ENCODE measurements around the gene CAMK2N2.
A peak's percentile ranks its signal among the peaks of the same experiment; 100 is the strongest.

Gene CAMK2N2

GRCh38 chr3:184299488-184300377 is 38.4 kb upstream of the CAMK2N2 start:
- POLR2A ChIA-PET, result interaction anchor here (0.8 to 1.3 kb wide), 3 partner anchors 11 to 37 kb away, joined by 3 to 4 read pairs (median 4); no protein-coding TSS in a partner anchor
- DNase-seq (ENCODE audit: low read depth, low spot score), result no peak
- H3K4me3 ChIP-seq (ENCODE audit: low read depth, low read length), result peak overlapping the region; percentile 85
- no peak for TF ChIP-seq CTCF (IDR thresholded peaks at IDR 0.05; ENCODE audit: insufficient read depth, low read length, missing control alignments)
- CTCF ChIA-PET, result interaction anchor here (1.0 to 2.5 kb wide), 5 partner anchors 11 to 53 kb away, joined by 3 to 6 read pairs (median 5); partner anchors contain the start of gene EEF1AKMT4

- no peak for TF ChIP-seq CTCF (IDR thresholded peaks at IDR 0.05; ENCODE audit: insufficient read depth, low read length, missing control alignments)
- POLR2A ChIA-PET, result interaction anchor here (0.8 to 1.3 kb wide), 3 partner anchors 11 to 38 kb away, joined by 3 to 4 read pairs (median 4); no protein-coding TSS in a partner anchor
- peak within 1 kb of the TSS; percentile 85 for H3K4me3 ChIP-seq (ENCODE audit: low read depth, low read length)
- peak; percentile 59 for DNase-seq (ENCODE audit: low read depth, low spot score)
- CTCF ChIA-PET, result interaction anchor here (1.2 to 2.0 kb wide), 3 partner anchors 10 to 71 kb away, joined by 3 to 5 read pairs (median 5); partner anchors contain the start of gene EEF1AKMT4
Measured at GRCh38 chr3:184298759-184299487, 37.6 kb upstream of the CAMK2N2 start, which contains the start of gene PSMD2. TSS of gene PSMD2 (plus strand) at chr3:184299241. CDS start at chr3:184299267, 26 bp downstream.

- DNase-seq (ENCODE audit: low read depth, low spot score), result no peak
- no peak for TF ChIP-seq CTCF (IDR thresholded peaks at IDR 0.05; ENCODE audit: insufficient read depth, low read length, missing control alignments)
- no peak overlapping the region for H3K4me3 ChIP-seq (ENCODE audit: low read depth, low read length)
- ChIA-PET POLR2A (no interaction called here), CTCF (interaction anchor here (2.0 kb wide), 1 partner anchor 69 kb away, joined by 5 read pairs; no protein-coding TSS in a partner anchor)
Measured at GRCh38 chr3:184296616-184297015, 35.3 kb upstream of the CAMK2N2 start.

GRCh38 chr3:184295771-184296170 is 34.4 kb upstream of the CAMK2N2 start:
- POLR2A ChIA-PET, result no interaction called here
- no peak for DNase-seq (ENCODE audit: low read depth, low spot score)
- H3K4me3 ChIP-seq (ENCODE audit: low read depth, low read length), result no peak overlapping the region
- CTCF ChIA-PET, result interaction anchor here (0.9 to 1.6 kb wide), 4 partner anchors 9 to 161 kb away, joined by 3 to 4 read pairs (median 3); partner anchors contain the start of genes CAMK2N2 and EIF2B5
- TF ChIP-seq CTCF (IDR thresholded peaks at IDR 0.05; ENCODE audit: insufficient read depth, low read length, missing control alignments), result no peak

GRCh38 chr3:184291738-184292445 is 30.5 kb upstream of the CAMK2N2 start:
- ChIA-PET POLR2A (no interaction called here), CTCF (interaction anchor here (1.1 to 1.6 kb wide), 4 partner anchors 11 to 401 kb away, joined by 3 to 9 read pairs (median 4); no protein-coding TSS in a partner anchor)
- no peak for DNase-seq (ENCODE audit: low read depth, low spot score)
- no peak for TF ChIP-seq CTCF (IDR thresholded peaks at IDR 0.05; ENCODE audit: insufficient read depth, low read length, missing control alignments)
- H3K4me3 ChIP-seq (ENCODE audit: low read depth, low read length), result no peak overlapping the region
